Adrenal gland (tissue), 5 donors: ENCODE results near the gene KCNJ18.

Experiments used
- CTCF ChIP-seq, 6 experiments: fragments of 450-650 bp in 4 of 6; fragments of 200-600 bp in 2 of 6; sonication (generic) in 1 of 6; IDR thresholded peaks; 1 replicate in 5 of 6; 2 replicates in 1 of 6; pipeline versions ENCODE4 v1.5.1 to v1.8.0; 2016 to 2021; ENCODE audit warnings: antibody characterized with exemption in 6 of 6, mild to moderate bottlenecking in 2 of 6, moderate library complexity in 1 of 6
- POLR2A ChIP-seq, 2 donors: fragments of 450-650 bp; IDR thresholded peaks; one replicate each; pipeline ENCODE4 v1.6.1; 2017; ENCODE audit warnings: antibody characterized with exemption in 2 of 2, mild to moderate bottlenecking in 2 of 2, moderate library complexity in 1 of 2
- donor health status: DM: no; HTN: no; CAD: no.

GRCh38 chr17:21678393-21679081, 13.8 kb upstream of the KCNJ18 start:
- no peak for TF ChIP-seq POLR2A (IDR thresholded peaks at IDR 0.05)
- TF ChIP-seq CTCF (IDR thresholded peaks at IDR 0.05), result no peak
